SU-DHL-6 (cell line): ENCODE data around the gene GOLPH3L.

Source experiments
- CTCF ChIP-seq: fragments of 200-600 bp; sonication (generic); IDR thresholded peaks from one replicate; pipeline ENCODE4 v1.5.1; 2017; ENCODE audit warnings: antibody characterized with exemption, mild to moderate bottlenecking, low read length, moderate library complexity; ENCODE audit not compliant: insufficient read depth, poor library complexity, severe bottlenecking
- EZH2phosphoT487 ChIP-seq: fragments of 200-600 bp; sonication (generic), shearing (Covaris generic); conservative IDR thresholded peaks from 2 replicates; pipeline ENCODE4 v1.6.1; 2018; ENCODE audit warnings: mild to moderate bottlenecking, antibody characterized with exemption, low read length, moderate library complexity, mixed read lengths

GRCh38 chr1:150606463-150607142 lies 90.4 kb downstream of the GOLPH3L start:
- TF ChIP-seq CTCF: no peak
- no peak for TF ChIP-seq EZH2phosphoT487
